NT2/D1 (cell line): ENCODE measurements around the gene BABAM2.

Experiments
- SUZ12 ChIP-seq: IDR thresholded peaks from 2 replicates; pipeline ENCODE4 v1.6.1; 2011; ENCODE audit not compliant: insufficient read length, insufficient read depth; ENCODE audit errors: extremely low read depth
- YY1 ChIP-seq: IDR thresholded peaks from 2 replicates; pipeline ENCODE4 v1.6.1; 2011; ENCODE audit not compliant: insufficient read length, insufficient read depth
- ZNF274 ChIP-seq: IDR thresholded peaks from 2 replicates; pipeline ENCODE4 v1.6.1; 2011; ENCODE audit warnings: mild to moderate bottlenecking, low read depth, low read length

DNA sequence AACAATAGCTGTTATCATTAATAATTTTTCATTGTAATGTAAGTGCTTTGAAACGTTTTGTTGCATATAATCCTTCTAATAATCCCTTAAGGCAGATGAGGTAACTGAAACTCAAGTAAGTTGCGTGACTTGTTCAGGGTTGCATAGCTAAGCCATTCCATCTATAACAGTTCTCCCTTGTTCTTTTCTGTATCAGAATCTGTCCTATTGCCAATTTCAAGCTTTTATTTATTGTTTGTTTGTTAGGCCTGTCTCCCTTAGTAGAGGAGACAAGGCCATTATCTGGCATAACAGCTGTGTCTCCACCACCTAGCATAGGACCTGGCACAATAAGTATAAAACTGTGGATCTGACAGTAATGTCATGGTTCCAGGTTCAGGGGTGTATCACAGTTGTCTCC, 19.4 kb downstream of the BABAM2 start:
- no peak for TF ChIP-seq ZNF274
- no peak for TF ChIP-seq YY1
- TF ChIP-seq SUZ12: no peak
